OCI-LY7 (cell line): ENCODE data around the gene AIFM3. TPM values are rescaled to one million over a fixed set of nuclear protein-coding genes. Genes with fewer than 3 reads are reported as not detected.

ENCODE experiments used
- BruUV-seq: library from RNA; stranded (reverse); fragments of 400-500 nt; replicated peaks from 2 replicates; lab custom pipeline; 2021; lab: Mats Ljungman, UMichigan
- CTCF ChIA-PET: fragments of 300-600 bp; sonication (Branson Sonifier 250); formaldehyde crosslinking; loops from one replicate; lab custom pipeline; 2022; ENCODE audit warnings: antibody characterized with exemption; ENCODE audit not compliant: unreplicated experiment; lab: Charles Lee
- POLR2A ChIA-PET: fragments of 300-600 bp; sonication (Branson Sonifier 250); formaldehyde crosslinking; loops from one replicate; lab custom pipeline; 2022; ENCODE audit warnings: antibody characterized with exemption; lab: Charles Lee
- DNase-seq: peaks from one replicate; pipeline ENCODE4 v3.0.0-alpha.2; 2015; ENCODE audit warnings: low spot score
- H2AFZ ChIP-seq: fragments of 200-600 bp; sonication (generic), shearing (Covaris generic); 2 replicates; pipeline ENCODE4 v1.6.1; 2014; ENCODE audit warnings: mild to moderate bottlenecking, antibody characterized with exemption, low read length, moderate library complexity
- H3K27ac ChIP-seq: fragments of 200-600 bp; sonication (generic); 2 replicates; pipeline ENCODE4 v1.5.1; 2014; ENCODE audit warnings: mixed run types, low read depth, mild to moderate bottlenecking, moderate library complexity, low read length, inconsistent platforms; ENCODE audit not compliant: poor library complexity, severe bottlenecking
- H3K36me3 ChIP-seq: fragments of 200-600 bp; sonication (generic); 2 replicates; pipeline ENCODE4 v1.6.1; 2014; ENCODE audit warnings: mild to moderate bottlenecking, antibody characterized with exemption, low read length, moderate library complexity, mixed read lengths; ENCODE audit not compliant: insufficient read depth
- H3K4me1 ChIP-seq: fragments of 200-600 bp; sonication (generic); 2 replicates; pipeline ENCODE4 v1.5.1; 2014; ENCODE audit warnings: mild to moderate bottlenecking, low read length; ENCODE audit not compliant: insufficient read depth, poor library complexity, severe bottlenecking
- H3K4me2 ChIP-seq: fragments of 200-600 bp; sonication (generic); 2 replicates; pipeline ENCODE4 v1.6.1; 2014; ENCODE audit warnings: mild to moderate bottlenecking, low read length
- H3K4me3 ChIP-seq: fragments of 200-600 bp; sonication (generic); 2 replicates; pipeline ENCODE4 v1.5.1; 2014; ENCODE audit warnings: mild to moderate bottlenecking, low read depth, low read length; ENCODE audit not compliant: poor library complexity, severe bottlenecking
- H3K79me2 ChIP-seq: fragments of 200-600 bp; sonication (generic); 2 replicates; pipeline ENCODE4 v1.6.1; 2016; ENCODE audit warnings: low read depth, mild to moderate bottlenecking, low read length, moderate library complexity, mixed read lengths; ENCODE audit not compliant: insufficient read depth
- H3K9me2 ChIP-seq: fragments of 200-600 bp; sonication (generic); 2 replicates; pipeline ENCODE4 v1.6.1; 2016; ENCODE audit warnings: mild to moderate bottlenecking, low read length, mixed read lengths; ENCODE audit not compliant: insufficient read depth
- H3K9me3 ChIP-seq: fragments of 200-600 bp; sonication (generic); 2 replicates; pipeline ENCODE4 v1.6.1; 2014; ENCODE audit warnings: mild to moderate bottlenecking, mixed run types, low read length, mixed read lengths
- H4K20me1 ChIP-seq: fragments of 200-600 bp; sonication (generic); 2 replicates; pipeline ENCODE4 v1.6.1; 2014; ENCODE audit warnings: mild to moderate bottlenecking, antibody characterized with exemption, low read length, moderate library complexity, mixed read lengths; ENCODE audit not compliant: insufficient read depth
- CTCF ChIP-seq: fragments of 200-600 bp; sonication (generic); conservative IDR thresholded peaks from 2 replicates; pipeline ENCODE4 v1.5.1; 2014; ENCODE audit warnings: mild to moderate bottlenecking, antibody characterized with exemption, low read length, moderate library complexity, mixed read lengths
- EZH2phosphoT487 ChIP-seq: fragments of 200-600 bp; sonication (generic); IDR thresholded peaks from 2 replicates; pipeline ENCODE4 v1.6.1; 2018; ENCODE audit warnings: low read depth, borderline replicate concordance, mild to moderate bottlenecking, mixed run types, antibody characterized with exemption, low read length, moderate library complexity, mixed read lengths
- intact Hi-C: fragments of 100-400 bp; cut with micrococcal nuclease; formaldehyde crosslinking; loops from one replicate; pipeline ENCODE4 v1.10.0; 2022; ENCODE audit not compliant: unreplicated experiment
- total RNA-seq, 2 experiments: library from RNA; depleted of rRNA in 1 of 2; stranded (reverse); fragments of >200 nt in 1 of 2; shearing (Covaris generic) in 1 of 2; gene quantifications; 2 replicates each; pipeline ENCODE4 v1.2.3, GENCODE V29; 2014 to 2022

Gene AIFM3
- total RNA-seq, 2 experiments from 2014 or later, result 0.47 TPM; not detected in 1

- no peak overlapping the region for H2AFZ ChIP-seq
- DNase-seq, result no peak
- H3K27ac ChIP-seq, result no peak overlapping the region
- H3K9me3 ChIP-seq, result no peaks in the 10 kb centered on the region
- no TSS peak for BruUV-seq
- no peak for TF ChIP-seq CTCF
- TF ChIP-seq EZH2phosphoT487, result no peak
- ChIA-PET CTCF (no interaction called here), POLR2A (no interaction called here)
- intact Hi-C loops, result loop anchor here (10.0 kb wide), 1 partner anchor 68 kb away; no protein-coding TSS in a partner anchor
- H3K4me1 ChIP-seq, result peaks cover 4% of the 10 kb centered on the region
- H3K79me2 ChIP-seq, result no peaks in the 10 kb centered on the region
- no peaks in the 10 kb centered on the region for H3K9me2 ChIP-seq
- H3K4me3 ChIP-seq, result no peak overlapping the region
- H4K20me1 ChIP-seq, result no peaks in the 10 kb centered on the region
- H3K36me3 ChIP-seq, result no peaks in the 10 kb centered on the region
- H3K4me2 ChIP-seq, result no peak overlapping the region
These were observed 60.0 kb downstream of the AIFM3 start for GRCh38 chr22:21026783-21027692.

- intact Hi-C loops, result loop anchor here (10.0 kb wide), 1 partner anchor 66 kb away; no protein-coding TSS in a partner anchor
- Histone ChIP-seq H3K4me1 (peaks cover 4% of the 10 kb centered on the region), H3K79me2 (no peaks in the 10 kb centered on the region), H3K27ac (no peak overlapping the region), H3K4me2 (no peak overlapping the region), H3K9me3 (no peaks in the 10 kb centered on the region), H3K36me3 (no peaks in the 10 kb centered on the region), H4K20me1 (no peaks in the 10 kb centered on the region), H3K4me3 (no peak overlapping the region), H2AFZ (no peak overlapping the region), H3K9me2 (no peaks in the 10 kb centered on the region)
- no TSS peak for BruUV-seq
- no peak for TF ChIP-seq CTCF
- no peak for TF ChIP-seq EZH2phosphoT487
- ChIA-PET CTCF (no interaction called here), POLR2A (no interaction called here)
- no peak for DNase-seq
These were observed 61.5 kb downstream of the AIFM3 start for GRCh38 chr22:21028277-21029251.
